Cardiac muscle cell (in vitro differentiated cells and primary cell): ENCODE measurements around the gene FGF22. TPM values are rescaled to one million over a fixed set of nuclear protein-coding genes. Genes with fewer than 3 reads are reported as not detected.
"Not testable (repeated sequence)": the region's sequence is repeated elsewhere in the genome, so short reads cannot be mapped to it uniquely, and the experiment has no call there.

Experiments used
- DNase-seq, 2 donors: peaks; one replicate each; pipeline versions ENCODE4 v3.0.0 to v3.0.0-alpha.2; 2010 to 2017; ENCODE audit warnings: low read depth in 1 of 2, low spot score in 1 of 2
- H3K27ac ChIP-seq: fragments of 200-600 bp; sonication (generic); 2 replicates; pipeline ENCODE4 v1.5.1; 2016
- H3K27me3 ChIP-seq: fragments of 200-600 bp; sonication (generic); 2 replicates; pipeline ENCODE4 v1.6.0; 2016; ENCODE audit warnings: control low read depth
- H3K36me3 ChIP-seq: fragments of 200-600 bp; sonication (generic); 2 replicates; pipeline ENCODE4 v1.5.1; 2016; ENCODE audit warnings: control low read depth
- H3K4me1 ChIP-seq: fragments of 200-600 bp; sonication (generic); 2 replicates; pipeline ENCODE4 v1.8.1; 2017; ENCODE audit warnings: low read depth, mild to moderate bottlenecking, mixed run types
- H3K4me3 ChIP-seq: fragments of 200-600 bp; sonication (generic); 2 replicates; pipeline ENCODE4 v1.5.1; 2016; ENCODE audit warnings: mild to moderate bottlenecking
- H3K9me3 ChIP-seq: fragments of 200-600 bp; sonication (generic); 2 replicates; pipeline ENCODE4 v1.5.1; 2017; ENCODE audit warnings: low read depth, mild to moderate bottlenecking, control low read depth
- polyA plus RNA-seq: library from polyadenylated mRNA; unstranded; fragments of >200 nt; fragmentation: Nextera tagmentation; extraction: Ambion mirVana; gene quantifications from 2 replicates; pipeline ENCODE4 v1.2.1, GENCODE V29; 2016
- total RNA-seq: library from RNA; depleted of rRNA; stranded (reverse); fragments of >200 nt; gene quantifications from 2 replicates; pipeline ENCODE4 v1.2.3, GENCODE V29; 2016
- TF ChIP-seq, protein P1 (sequence below): IDR thresholded peaks from 2 replicates; pipeline ENCODE4 v1.5.1; 2012; ENCODE audit warnings: low read depth, mild to moderate bottlenecking, low read length

FGF22 gene
- total and polyA plus RNA-seq, 2 experiments from 2014 or later: 0.92 TPM; not detected in 1

GRCh38 chr19:597406-598315, 42.0 kb upstream of the FGF22 start:
- Histone ChIP-seq H3K27me3 (peaks cover 18% of the 10 kb centered on the region), H3K4me1 (no peaks in the 10 kb centered on the region), H3K4me3 (no peak overlapping the region), H3K36me3 (no peaks in the 10 kb centered on the region), H3K27ac (no peak overlapping the region), H3K9me3 (no peaks in the 10 kb centered on the region)
- no peak for DNase-seq
- TF ChIP-seq, protein P1, sequence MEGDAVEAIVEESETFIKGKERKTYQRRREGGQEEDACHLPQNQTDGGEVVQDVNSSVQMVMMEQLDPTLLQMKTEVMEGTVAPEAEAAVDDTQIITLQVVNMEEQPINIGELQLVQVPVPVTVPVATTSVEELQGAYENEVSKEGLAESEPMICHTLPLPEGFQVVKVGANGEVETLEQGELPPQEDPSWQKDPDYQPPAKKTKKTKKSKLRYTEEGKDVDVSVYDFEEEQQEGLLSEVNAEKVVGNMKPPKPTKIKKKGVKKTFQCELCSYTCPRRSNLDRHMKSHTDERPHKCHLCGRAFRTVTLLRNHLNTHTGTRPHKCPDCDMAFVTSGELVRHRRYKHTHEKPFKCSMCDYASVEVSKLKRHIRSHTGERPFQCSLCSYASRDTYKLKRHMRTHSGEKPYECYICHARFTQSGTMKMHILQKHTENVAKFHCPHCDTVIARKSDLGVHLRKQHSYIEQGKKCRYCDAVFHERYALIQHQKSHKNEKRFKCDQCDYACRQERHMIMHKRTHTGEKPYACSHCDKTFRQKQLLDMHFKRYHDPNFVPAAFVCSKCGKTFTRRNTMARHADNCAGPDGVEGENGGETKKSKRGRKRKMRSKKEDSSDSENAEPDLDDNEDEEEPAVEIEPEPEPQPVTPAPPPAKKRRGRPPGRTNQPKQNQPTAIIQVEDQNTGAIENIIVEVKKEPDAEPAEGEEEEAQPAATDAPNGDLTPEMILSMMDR: no peak

GRCh38 chr19:601310-601709, 38.4 kb upstream of the FGF22 start:
- Histone ChIP-seq H3K36me3 (no peaks in the 10 kb centered on the region), H3K9me3 (no peaks in the 10 kb centered on the region), H3K27me3 (peaks cover under 1% of the 10 kb centered on the region), H3K27ac (no peak overlapping the region), H3K4me3 (no peak overlapping the region), H3K4me1 (no peaks in the 10 kb centered on the region)
- TF ChIP-seq, protein P1: no peak
- DNase-seq: no peak

GRCh38 chr19:601790-602189, 37.9 kb upstream of the FGF22 start:
- H3K36me3 ChIP-seq: no peaks in the 10 kb centered on the region
- no peak for DNase-seq
- H3K9me3 ChIP-seq: no peaks in the 10 kb centered on the region
- H3K4me3 ChIP-seq: no peak overlapping the region
- H3K27me3 ChIP-seq: no peaks in the 10 kb centered on the region
- TF ChIP-seq, protein P1: no peak
- no peaks in the 10 kb centered on the region for H3K4me1 ChIP-seq
- H3K27ac ChIP-seq: no peak overlapping the region

GRCh38 chr19:602391-603301, 37.0 kb upstream of the FGF22 start:
- H3K36me3 ChIP-seq: no peaks in the 10 kb centered on the region

GRCh38 chr19:603302-603639, 36.4 kb upstream of the FGF22 start:
- not testable (repeated sequence) for DNase-seq, H3K27me3 ChIP-seq, H3K27ac ChIP-seq, H3K4me1 ChIP-seq, H3K4me3 ChIP-seq, H3K9me3 ChIP-seq, H3K36me3 ChIP-seq

More at GRCh38 chr19:602391-603301, 37.0 kb upstream of the FGF22 start:
- TF ChIP-seq, protein P1: no peak
- no peaks in the 10 kb centered on the region for H3K4me1 ChIP-seq
- H3K9me3 ChIP-seq: no peaks in the 10 kb centered on the region
- no peak overlapping the region for H3K27ac ChIP-seq
- no peak for DNase-seq
- H3K27me3 ChIP-seq: no peaks in the 10 kb centered on the region
- no peak overlapping the region for H3K4me3 ChIP-seq

DNA sequence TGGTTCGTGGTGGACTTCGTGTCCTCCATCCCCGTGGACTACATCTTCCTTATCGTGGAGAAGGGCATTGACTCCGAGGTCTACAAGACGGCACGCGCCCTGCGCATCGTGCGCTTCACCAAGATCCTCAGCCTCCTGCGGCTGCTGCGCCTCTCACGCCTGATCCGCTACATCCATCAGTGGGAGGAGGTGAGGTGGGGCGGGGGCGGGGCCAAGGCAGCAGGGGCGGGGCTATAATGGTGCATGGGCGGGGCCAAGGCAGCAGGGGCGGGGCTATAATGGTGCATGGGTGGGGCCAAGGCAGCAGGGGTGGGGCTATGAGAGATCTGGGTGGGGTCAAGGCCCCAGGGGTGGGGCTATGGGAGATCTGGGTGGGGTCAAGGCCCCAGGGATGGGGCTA, 35.9 kb upstream of the FGF22 start:
- H3K4me3 ChIP-seq, H3K9me3 ChIP-seq: not testable (repeated sequence)

More for the DNA sequence above, 35.9 kb upstream of the FGF22 start:
- H3K27me3 ChIP-seq, H3K4me1 ChIP-seq, H3K36me3 ChIP-seq, H3K27ac ChIP-seq, DNase-seq: not testable (repeated sequence)
